Neuronal stem cell (in vitro differentiated cells): ENCODE results near the gene TRNP1.

Experiments used
- DNase-seq: peaks from one replicate; pipeline ENCODE4 v3.0.0-alpha.2; 2013; ENCODE audit warnings: low spot score
- H2AFZ ChIP-seq: one replicate; pipeline ENCODE4 v1.6.1; 2013; ENCODE audit warnings: mild to moderate bottlenecking, low read length, inconsistent platforms
- H2AK5ac ChIP-seq: 2 replicates; pipeline ENCODE4 v1.6.1; 2013; ENCODE audit warnings: low read depth, mild to moderate bottlenecking, inconsistent platforms, low read length, moderate library complexity, mixed read lengths
- H2BK120ac ChIP-seq: 2 replicates; pipeline ENCODE4 v1.6.1; 2013; ENCODE audit warnings: low read depth, mild to moderate bottlenecking, inconsistent platforms, low read length, moderate library complexity, mixed read lengths
- H2BK12ac ChIP-seq: one replicate; pipeline ENCODE4 v1.6.1; 2013; ENCODE audit warnings: low read length, inconsistent platforms
- H2BK15ac ChIP-seq: 2 replicates; pipeline ENCODE4 v1.6.1; 2013; ENCODE audit warnings: mild to moderate bottlenecking, low read length, inconsistent platforms, mixed read lengths
- H2BK5ac ChIP-seq: one replicate; pipeline ENCODE4 v1.6.1; 2013; ENCODE audit warnings: inconsistent platforms, mild to moderate bottlenecking, low read length, moderate library complexity
- H3K14ac ChIP-seq: one replicate; pipeline ENCODE4 v1.6.1; 2013; ENCODE audit warnings: low read length, inconsistent platforms
- H3K18ac ChIP-seq: 2 replicates; pipeline ENCODE4 v1.6.1; 2013; ENCODE audit warnings: low read length, inconsistent platforms
- H3K23ac ChIP-seq: 2 replicates; pipeline ENCODE4 v1.6.1; 2013; ENCODE audit warnings: low read depth, mild to moderate bottlenecking, mixed read lengths, low read length, inconsistent platforms; ENCODE audit not compliant: poor library complexity
- H3K27ac ChIP-seq: replicated peaks from 3 replicates; pipeline ENCODE4 v1.5.1; 2013; ENCODE audit warnings: low read length, inconsistent platforms
- H3K27me3 ChIP-seq, 3 experiments: 2 replicates each; pipeline ENCODE4 v1.6.1; 2013; ENCODE audit warnings: low read length in 3 of 3, mild to moderate bottlenecking in 2 of 3, inconsistent platforms in 1 of 3, low read depth in 1 of 3, mixed read lengths in 1 of 3, moderate library complexity in 1 of 3; ENCODE audit not compliant: control insufficient read depth in 3 of 3, insufficient read depth in 3 of 3
- H3K36me3 ChIP-seq, 2 donors: replicated peaks in 1 of 2; 2 replicates each; pipeline ENCODE4 v1.6.1; 2013; ENCODE audit warnings: low read length in 2 of 2; ENCODE audit not compliant: control insufficient read depth in 2 of 2, insufficient read depth in 2 of 2
- H3K4ac ChIP-seq: 2 replicates; pipeline ENCODE4 v1.6.1; 2013; ENCODE audit warnings: inconsistent platforms, mild to moderate bottlenecking, low read length, moderate library complexity
- H3K4me1 ChIP-seq, 2 donors: 1 replicate in 1 of 2; 2 replicates in 1 of 2; pipeline ENCODE4 v1.6.1; 2013; ENCODE audit warnings: low read length in 2 of 2, low read depth in 1 of 2; ENCODE audit not compliant: control insufficient read depth in 2 of 2, insufficient read depth in 1 of 2
- H3K4me2 ChIP-seq: one replicate; pipeline ENCODE4 v1.6.1; 2013; ENCODE audit warnings: mild to moderate bottlenecking, low read length, inconsistent platforms; ENCODE audit not compliant: insufficient read depth, poor library complexity, severe bottlenecking
- H3K4me3 ChIP-seq, 2 donors: 2 replicates each; pipeline ENCODE4 v1.5.1; 2013; ENCODE audit warnings: low read length in 2 of 2, mild to moderate bottlenecking in 2 of 2, inconsistent platforms in 1 of 2, moderate library complexity in 1 of 2
- H3K79me1 ChIP-seq: one replicate; pipeline ENCODE4 v1.6.1; 2013; ENCODE audit warnings: low read depth, mild to moderate bottlenecking, inconsistent platforms, low read length, moderate library complexity
- H3K9ac ChIP-seq: one replicate; pipeline ENCODE4 v1.6.1; 2013; ENCODE audit warnings: mild to moderate bottlenecking, low read depth, low read length, inconsistent platforms; ENCODE audit not compliant: poor library complexity
- H3K9me3 ChIP-seq, 2 donors: replicated peaks in 1 of 2; 2 replicates each; pipeline versions ENCODE3 to v1.6.1; 2013; ENCODE audit warnings: low read length in 2 of 2, mild to moderate bottlenecking in 2 of 2, inconsistent platforms in 1 of 2, low read depth in 1 of 2, mixed read lengths in 1 of 2, moderate library complexity in 1 of 2; ENCODE audit not compliant: control insufficient read depth in 2 of 2, insufficient read depth in 1 of 2
- H4K8ac ChIP-seq: one replicate; pipeline ENCODE4 v1.6.1; 2013; ENCODE audit warnings: low read depth, mild to moderate bottlenecking, inconsistent platforms, low read length, moderate library complexity
- H4K91ac ChIP-seq: one replicate; pipeline ENCODE4 v1.6.1; 2013; ENCODE audit warnings: low read length, low read depth, mild to moderate bottlenecking, inconsistent platforms; ENCODE audit not compliant: poor library complexity
- WGBS, 2 donors: extraction: QIAGEN DNeasy Blood & Tissue Kit; methylation state at CpG; one replicate each; pipeline ENCODE4 v1.1.7; 2013; ENCODE audit warnings: missing lambda C conversion rate in 2 of 2, mixed read lengths in 1 of 2; ENCODE audit not compliant: insufficient read length in 2 of 2, insufficient replicate concordance in 1 of 2; ENCODE audit errors: extremely low coverage in 2 of 2; 5-methylcytosine and 5-hydroxymethylcytosine counted together

Gene TRNP1

DNA sequence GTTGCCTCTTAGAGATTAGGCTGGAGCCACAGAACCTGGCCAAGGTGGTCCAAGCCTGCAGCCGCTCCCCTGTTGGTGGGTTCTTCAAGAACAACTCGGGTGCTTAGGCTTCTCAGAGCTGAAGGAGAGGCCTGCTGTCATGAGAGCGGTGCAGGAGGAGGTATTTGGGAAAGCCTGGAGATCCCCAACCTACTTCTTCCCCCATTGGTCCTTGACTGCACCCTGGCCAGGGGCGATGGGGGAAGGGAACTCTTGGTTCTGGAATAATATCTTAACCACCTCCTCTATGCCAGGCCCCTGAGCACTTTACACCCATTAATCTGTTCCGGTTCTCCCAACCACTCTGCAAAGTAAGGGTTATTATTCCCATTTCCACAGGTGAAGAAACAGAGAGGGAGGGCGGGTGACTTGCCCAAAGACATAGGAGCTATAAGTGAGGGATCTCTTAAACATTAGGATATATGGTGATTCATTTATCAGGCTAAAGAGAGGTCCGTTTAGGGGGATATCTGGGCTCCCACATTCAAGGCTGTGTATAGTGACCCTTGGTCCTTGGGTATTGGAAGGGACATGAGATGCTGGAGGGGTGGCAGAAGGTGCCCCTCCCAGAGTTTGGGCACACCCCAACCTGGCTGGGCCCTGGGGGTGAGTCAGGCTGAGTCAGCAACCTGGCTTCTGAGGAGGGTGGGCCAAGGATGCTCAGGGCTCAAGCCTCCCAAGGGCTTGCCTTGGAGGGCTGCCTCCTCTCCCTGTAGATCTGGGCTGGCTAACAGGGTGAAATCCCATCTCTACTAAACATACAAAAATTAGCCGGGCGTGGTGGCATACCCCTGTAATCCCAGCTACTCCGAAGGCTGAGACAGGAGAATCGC lies 5.2 kb downstream of the TRNP1 start:
- peak overlapping the region; percentile 78 for H2BK15ac ChIP-seq
- H2AK5ac ChIP-seq = peak overlapping the region; percentile 77
- no peak overlapping the region for H2AFZ ChIP-seq
- no peak overlapping the region for H2BK120ac ChIP-seq
- H3K27me3 ChIP-seq = peaks cover 0 to 31% (median 5%) of the 10 kb centered on the region in 3 experiments
- no peak overlapping the region for H4K91ac ChIP-seq
- peak overlapping the region; percentile 31 for H3K18ac ChIP-seq
- no peak overlapping the region for H3K4me3 ChIP-seq
- no peaks in the 10 kb centered on the region for H3K9me3 ChIP-seq
- no peak overlapping the region for H3K4me2 ChIP-seq
- no peak overlapping the region for H2BK5ac ChIP-seq
- H3K9ac ChIP-seq = no peak overlapping the region
- H3K23ac ChIP-seq = no peak overlapping the region
- peak overlapping the region; percentile 84 for H2BK12ac ChIP-seq
- DNase-seq = no peak
- no peak overlapping the region for H4K8ac ChIP-seq
- H3K27ac ChIP-seq = no peak overlapping the region
- no peak overlapping the region for H3K14ac ChIP-seq
- peaks cover 28 to 55% of the 10 kb centered on the region in 2 donors for H3K4me1 ChIP-seq
- peaks cover 0 to 8% of the 10 kb centered on the region in 2 donors for H3K36me3 ChIP-seq
- no peak overlapping the region for H3K4ac ChIP-seq
- H3K79me1 ChIP-seq = no peaks in the 10 kb centered on the region
- WGBS, 2 donors = no CpG with 5 or more reads among the region's 11 CpGs

DNA sequence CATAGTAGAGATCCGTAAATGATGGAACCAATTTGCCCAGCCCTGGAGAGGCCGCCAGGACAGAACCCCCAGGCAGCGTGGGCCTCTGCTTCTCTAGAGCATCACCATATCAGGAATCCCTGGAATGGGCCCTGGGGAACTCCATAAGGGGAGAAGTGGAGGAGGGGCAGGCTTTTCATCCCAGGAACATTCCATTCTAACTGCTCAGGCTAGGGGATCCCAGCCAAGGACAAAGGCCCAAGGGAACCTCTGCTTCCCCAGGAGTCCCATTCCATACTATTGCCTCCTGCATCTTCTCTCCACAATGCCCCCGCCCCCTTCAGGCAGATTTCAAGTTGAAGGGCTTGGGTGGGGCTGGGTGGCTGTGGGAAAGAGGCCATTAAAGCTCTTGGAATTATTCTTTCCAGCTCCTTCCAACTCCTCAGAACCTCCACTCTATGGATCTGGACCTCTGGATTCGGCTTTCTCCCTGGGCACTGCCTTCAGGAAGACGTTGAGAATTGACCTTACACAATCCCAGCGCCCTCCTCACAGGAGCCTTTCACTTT lies 6.0 kb downstream of the TRNP1 start:
- H3K36me3 ChIP-seq = peaks cover 0 to 16% of the 10 kb centered on the region in 2 donors
- H3K27ac ChIP-seq = no peak overlapping the region
- no peak overlapping the region for H2AFZ ChIP-seq
- no CpG with 5 or more reads among the region's 7 CpGs for WGBS, 2 donors
- no peak overlapping the region for H3K14ac ChIP-seq
- no peak overlapping the region for H2BK15ac ChIP-seq
- H3K27me3 ChIP-seq = peaks cover 0 to 24% (median 2%) of the 10 kb centered on the region in 3 experiments
- no peak overlapping the region for H3K23ac ChIP-seq
- no peak overlapping the region for H4K8ac ChIP-seq
- H3K9me3 ChIP-seq = no peaks in the 10 kb centered on the region
- peak; percentile 59 for DNase-seq
- no peak overlapping the region for H3K4me2 ChIP-seq
- H3K4ac ChIP-seq = no peak overlapping the region
- no peak overlapping the region for H2BK12ac ChIP-seq
- no peak overlapping the region for H3K4me3 ChIP-seq
- H4K91ac ChIP-seq = no peak overlapping the region
- H2BK120ac ChIP-seq = no peak overlapping the region
- no peak overlapping the region for H3K9ac ChIP-seq
- peaks cover 36 to 62% of the 10 kb centered on the region in 2 donors for H3K4me1 ChIP-seq
- peak overlapping the region; percentile 0 for H2AK5ac ChIP-seq
- peak overlapping the region; percentile 55 for H3K18ac ChIP-seq
- no peak overlapping the region for H2BK5ac ChIP-seq
- no peaks in the 10 kb centered on the region for H3K79me1 ChIP-seq

DNA sequence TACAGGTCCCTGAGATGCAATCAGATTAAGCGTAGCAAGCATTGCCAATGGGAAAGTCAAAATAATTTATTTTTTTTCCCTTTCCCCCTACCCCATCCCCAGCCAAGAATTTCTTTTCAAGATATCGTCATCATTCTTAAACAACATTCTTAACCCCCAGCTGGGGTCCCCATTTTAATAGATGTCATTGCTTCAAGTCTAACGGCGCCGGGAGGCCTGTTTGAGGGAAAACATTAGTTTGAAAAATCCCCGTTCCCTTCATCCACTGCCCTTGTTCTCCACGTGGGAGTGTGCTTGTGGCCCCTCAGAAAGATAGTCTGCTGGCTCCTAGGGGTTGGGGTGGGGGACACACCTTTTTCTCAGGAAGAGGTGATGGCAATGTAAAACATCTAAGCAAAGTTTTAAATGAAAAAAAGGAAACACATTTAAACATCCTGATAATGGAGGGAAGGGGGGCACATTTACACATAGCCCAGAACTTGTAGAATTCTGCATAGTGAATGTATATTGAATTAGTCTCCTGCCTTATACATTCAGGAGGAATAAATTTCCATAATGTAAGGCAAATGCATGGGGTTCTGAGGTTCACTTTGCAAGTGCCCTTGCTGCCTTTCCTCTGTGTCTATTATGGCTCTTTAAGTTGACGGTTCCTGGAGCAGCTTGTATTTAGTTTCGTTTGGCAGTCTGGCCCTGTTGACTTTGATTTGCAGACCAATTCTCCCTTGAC lies 6.8 kb downstream of the TRNP1 start:
- Histone ChIP-seq H3K4me1 (peaks cover 42 to 62% of the 10 kb centered on the region in 2 donors), H2BK5ac (no peak overlapping the region), H3K27ac (no peak overlapping the region), H3K9ac (no peak overlapping the region), H3K27me3 (peaks cover 0 to 17% (median 0%) of the 10 kb centered on the region in 3 experiments), H3K23ac (no peak overlapping the region), H3K9me3 (no peaks in the 10 kb centered on the region), H2BK120ac (no peak overlapping the region), H4K8ac (no peak overlapping the region), H2BK15ac (no peak overlapping the region), H3K36me3 (peaks cover 0 to 23% of the 10 kb centered on the region in 2 donors), H3K4ac (no peak overlapping the region), H2BK12ac (no peak overlapping the region), H3K14ac (no peak overlapping the region), H2AK5ac (peak overlapping the region; percentile 83), H3K4me3 (no peak overlapping the region), H4K91ac (no peak overlapping the region), H3K18ac (no peak overlapping the region), H3K79me1 (no peaks in the 10 kb centered on the region), H2AFZ (no peak overlapping the region), H3K4me2 (no peak overlapping the region)
- no peak for DNase-seq
- WGBS, 2 donors = 100% methylated on average over 1 of the region's 9 CpGs; no CpG with 5 or more reads in 1 of the 2 donors
